ENCODE measurements around the gene EME2. TPM values are rescaled to one million over a fixed set of nuclear protein-coding genes. Genes with fewer than 3 reads are reported as not detected.

EME2 gene
- total RNA-seq, 1 donor from 2014 or later: 5.2 TPM

DNA sequence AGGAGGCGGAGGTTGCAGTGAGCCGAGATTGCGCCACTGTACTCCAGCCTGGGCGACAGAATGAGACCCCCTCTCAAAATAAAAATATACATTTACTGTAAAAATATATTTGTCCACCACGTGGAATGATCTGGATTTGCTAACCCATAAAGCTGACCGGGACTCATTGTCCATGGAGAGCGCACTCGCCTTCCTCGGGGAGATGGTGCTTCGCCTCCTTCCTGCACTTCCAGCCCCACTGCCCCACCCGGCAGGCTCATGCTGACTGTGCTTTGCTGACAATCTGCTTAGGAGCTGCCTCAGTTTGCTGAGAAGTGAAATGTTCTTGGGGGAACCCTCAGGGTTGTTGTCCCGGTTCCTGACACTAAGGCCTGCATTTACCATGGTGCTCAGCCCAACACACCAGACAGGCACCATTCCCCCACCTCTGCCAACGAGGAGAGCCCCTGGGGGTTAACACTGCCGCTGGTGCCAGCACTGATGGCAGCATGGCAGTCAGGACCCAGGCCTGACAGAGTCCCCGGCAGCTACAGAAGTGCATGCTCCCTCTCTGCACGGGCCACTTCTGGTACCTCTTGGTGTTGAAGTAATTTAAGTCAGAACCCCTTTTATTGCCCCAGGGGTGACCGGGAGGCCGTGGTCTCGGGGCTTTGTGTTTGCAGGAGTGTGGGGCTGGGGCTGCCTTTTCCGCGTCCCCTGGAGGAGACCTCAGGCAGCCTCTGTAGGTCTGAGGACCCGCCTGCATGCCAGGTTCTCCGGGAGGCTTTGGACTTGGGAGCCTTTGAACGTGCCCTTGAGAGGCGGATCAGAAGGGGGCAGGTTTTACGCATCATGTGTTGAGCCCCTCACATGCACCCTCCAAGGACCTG, 12.6 kb downstream of the EME2 start:
- peaks cover 18 to 38% (median 32%) of the 10 kb centered on the region in 3 donors for H3K36me3 ChIP-seq (ENCODE audit: control insufficient read depth in 3 of 3, insufficient read depth in 3 of 3, low read length in 3 of 3)
- H3K9ac ChIP-seq (ENCODE audit: low read depth in 1 of 3, low read length in 3 of 3): peak overlapping the region in 1 of 3 donors; percentile 33
- no peaks in the 10 kb centered on the region for H3K9me3 ChIP-seq (ENCODE audit: control insufficient read depth in 3 of 3, low read length in 3 of 3)
- H3K27me3 ChIP-seq (ENCODE audit: control insufficient read depth in 3 of 3, insufficient read depth in 3 of 3, low read length in 3 of 3): no peaks in the 10 kb centered on the region
- no peak overlapping the region for H3K27ac ChIP-seq (ENCODE audit: low read depth, low read length)
- H3K4me3 ChIP-seq (ENCODE audit: low read length in 3 of 3): no peak overlapping the region
- peaks cover 28 to 44% (median 34%) of the 10 kb centered on the region in 3 donors for H3K4me1 ChIP-seq (ENCODE audit: control insufficient read depth in 3 of 3, insufficient read depth in 3 of 3, low read length in 3 of 3)

DNA sequence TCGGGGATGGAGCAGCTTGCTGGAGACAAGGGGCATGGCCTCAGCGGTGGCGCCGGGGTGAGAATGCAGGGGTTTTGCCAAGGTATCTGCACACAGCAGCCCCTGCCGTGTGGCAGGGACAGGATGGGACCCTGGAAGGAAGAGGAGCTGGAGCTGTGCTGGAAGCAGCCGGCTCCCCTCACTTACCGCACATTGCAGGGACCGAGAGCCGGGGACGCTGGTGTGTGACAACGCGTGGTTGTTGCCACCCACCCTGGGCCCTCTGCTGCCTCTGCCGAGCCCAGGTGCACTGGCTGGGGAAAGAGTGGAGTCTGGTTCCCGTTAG, 13.2 kb downstream of the EME2 start:
- no peak overlapping the region for H3K4me3 ChIP-seq (ENCODE audit: low read length in 3 of 3)
- H3K36me3 ChIP-seq (ENCODE audit: control insufficient read depth in 3 of 3, insufficient read depth in 3 of 3, low read length in 3 of 3): peaks cover 20 to 37% (median 27%) of the 10 kb centered on the region in 3 donors

DNA sequence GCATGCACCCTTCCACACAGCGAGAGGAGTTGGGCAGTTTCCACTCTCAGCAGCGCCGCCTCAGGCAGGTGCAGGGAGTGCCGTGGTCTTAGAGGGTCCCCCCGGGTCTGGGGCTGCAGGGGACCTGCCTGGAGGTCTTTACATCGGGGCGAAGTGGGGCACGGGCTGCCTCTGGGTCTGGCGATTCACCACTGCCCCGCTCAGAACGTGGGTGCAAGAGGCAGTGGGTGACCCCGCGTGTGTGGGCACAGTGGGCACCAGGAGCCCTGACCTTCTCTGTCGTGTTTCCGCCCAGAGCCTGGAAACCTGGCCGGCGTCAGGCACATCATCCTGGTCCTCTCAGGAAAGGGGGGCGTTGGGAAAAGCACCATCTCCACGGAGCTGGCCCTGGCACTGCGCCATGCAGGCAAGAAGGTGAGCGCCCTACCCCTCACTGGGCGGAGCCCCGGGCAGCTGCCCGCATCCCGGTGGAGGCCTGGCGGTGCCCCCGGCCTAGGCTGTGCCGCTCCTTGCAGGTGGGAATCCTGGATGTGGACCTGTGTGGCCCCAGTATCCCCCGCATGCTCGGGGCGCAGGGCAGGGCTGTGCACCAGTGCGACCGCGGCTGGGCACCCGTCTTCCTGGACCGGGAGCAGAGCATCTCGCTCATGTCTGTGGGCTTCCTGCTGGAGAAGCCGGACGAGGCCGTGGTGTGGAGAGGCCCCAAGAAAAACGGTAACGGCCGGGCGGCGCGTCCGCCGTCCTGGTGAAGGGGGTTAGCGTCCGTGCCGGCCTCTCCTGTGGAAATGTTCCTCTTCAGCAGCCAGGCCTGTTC, 13.8 kb downstream of the EME2 start:
- peaks cover 18 to 32% (median 21%) of the 10 kb centered on the region in 3 donors for H3K4me1 ChIP-seq (ENCODE audit: control insufficient read depth in 3 of 3, insufficient read depth in 3 of 3, low read length in 3 of 3)
- H3K27me3 ChIP-seq (ENCODE audit: control insufficient read depth in 3 of 3, insufficient read depth in 3 of 3, low read length in 3 of 3): no peaks in the 10 kb centered on the region
- H3K9ac ChIP-seq (ENCODE audit: low read depth in 1 of 3, low read length in 3 of 3): no peak overlapping the region
- no peak overlapping the region for H3K4me3 ChIP-seq (ENCODE audit: low read length in 3 of 3)
- H3K27ac ChIP-seq (ENCODE audit: low read depth, low read length): no peak overlapping the region
- H3K36me3 ChIP-seq (ENCODE audit: control insufficient read depth in 3 of 3, insufficient read depth in 3 of 3, low read length in 3 of 3): peaks cover 20 to 34% (median 23%) of the 10 kb centered on the region in 3 donors
- H3K9me3 ChIP-seq (ENCODE audit: control insufficient read depth in 3 of 3, low read length in 3 of 3): no peaks in the 10 kb centered on the region

More for the DNA sequence above, 13.2 kb downstream of the EME2 start:
- no peaks in the 10 kb centered on the region for H3K9me3 ChIP-seq (ENCODE audit: control insufficient read depth in 3 of 3, low read length in 3 of 3)
- no peaks in the 10 kb centered on the region for H3K27me3 ChIP-seq (ENCODE audit: control insufficient read depth in 3 of 3, insufficient read depth in 3 of 3, low read length in 3 of 3)
- no peak overlapping the region for H3K9ac ChIP-seq (ENCODE audit: low read depth in 1 of 3, low read length in 3 of 3)
- H3K27ac ChIP-seq (ENCODE audit: low read depth, low read length): no peak overlapping the region
- peaks cover 24 to 38% (median 28%) of the 10 kb centered on the region in 3 donors for H3K4me1 ChIP-seq (ENCODE audit: control insufficient read depth in 3 of 3, insufficient read depth in 3 of 3, low read length in 3 of 3)

DNA sequence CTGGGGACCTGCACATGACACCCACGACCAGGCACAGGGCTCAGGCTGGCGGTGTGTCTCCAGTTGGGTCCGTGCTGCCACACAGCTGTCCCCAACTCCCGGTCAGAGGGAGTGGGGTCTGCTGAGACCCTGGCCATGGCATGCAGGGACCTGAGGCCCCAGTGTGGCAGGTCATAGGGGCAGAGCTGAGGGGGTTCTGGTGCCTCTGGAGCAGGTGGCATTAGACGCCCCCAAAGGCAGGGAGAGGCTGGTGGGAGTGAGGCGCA, 14.4 kb downstream of the EME2 start:
- peaks cover 20 to 34% (median 23%) of the 10 kb centered on the region in 3 donors for H3K36me3 ChIP-seq (ENCODE audit: control insufficient read depth in 3 of 3, insufficient read depth in 3 of 3, low read length in 3 of 3)

DNA sequence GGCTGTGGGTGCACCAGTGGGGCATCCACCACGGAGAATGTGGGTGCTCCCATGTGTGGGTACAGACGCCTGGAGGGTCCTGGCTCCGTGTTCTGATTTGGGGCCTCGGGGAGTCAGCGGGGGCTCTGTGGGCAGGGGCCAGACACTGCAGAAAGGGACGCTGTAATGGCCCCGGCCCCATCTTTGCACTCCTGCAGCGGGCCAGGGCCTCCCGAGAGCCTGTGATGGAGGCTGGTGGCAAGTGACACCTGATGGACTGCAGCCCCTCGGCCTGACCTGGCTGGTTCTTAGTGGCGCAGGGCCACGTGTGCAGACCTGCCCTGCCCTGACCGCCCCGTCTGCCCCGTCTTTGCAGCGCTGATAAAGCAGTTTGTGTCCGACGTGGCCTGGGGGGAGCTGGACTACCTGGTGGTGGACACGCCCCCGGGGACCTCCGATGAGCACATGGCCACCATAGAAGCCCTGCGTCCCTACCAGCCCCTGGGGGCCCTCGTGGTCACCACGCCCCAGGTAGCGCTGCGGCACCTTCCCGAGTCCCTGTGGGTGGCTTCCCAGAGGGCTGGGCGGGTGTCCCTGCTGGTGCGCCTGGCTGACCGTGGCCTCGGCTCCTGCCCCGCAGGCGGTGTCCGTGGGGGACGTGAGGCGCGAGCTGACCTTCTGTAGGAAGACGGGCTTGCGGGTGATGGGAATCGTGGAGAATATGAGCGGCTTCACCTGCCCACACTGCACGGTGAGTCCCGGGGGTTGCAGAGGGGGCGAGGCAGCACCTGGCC, 14.9 kb downstream of the EME2 start:
- H3K9ac ChIP-seq (ENCODE audit: low read depth in 1 of 3, low read length in 3 of 3): no peak overlapping the region
- H3K4me3 ChIP-seq (ENCODE audit: low read length in 3 of 3): no peak overlapping the region
- peaks cover 13 to 27% (median 18%) of the 10 kb centered on the region in 3 donors for H3K4me1 ChIP-seq (ENCODE audit: control insufficient read depth in 3 of 3, insufficient read depth in 3 of 3, low read length in 3 of 3)
- no peaks in the 10 kb centered on the region for H3K27me3 ChIP-seq (ENCODE audit: control insufficient read depth in 3 of 3, insufficient read depth in 3 of 3, low read length in 3 of 3)
- H3K9me3 ChIP-seq (ENCODE audit: control insufficient read depth in 3 of 3, low read length in 3 of 3): no peaks in the 10 kb centered on the region
- peaks cover 20 to 35% (median 23%) of the 10 kb centered on the region in 3 donors for H3K36me3 ChIP-seq (ENCODE audit: control insufficient read depth in 3 of 3, insufficient read depth in 3 of 3, low read length in 3 of 3)
- H3K27ac ChIP-seq (ENCODE audit: low read depth, low read length): no peak overlapping the region

More for the DNA sequence above, 14.4 kb downstream of the EME2 start:
- Histone ChIP-seq H3K27ac (ENCODE audit: low read depth, low read length) (no peak overlapping the region), H3K9me3 (ENCODE audit: control insufficient read depth in 3 of 3, low read length in 3 of 3) (no peaks in the 10 kb centered on the region), H3K9ac (ENCODE audit: low read depth in 1 of 3, low read length in 3 of 3) (no peak overlapping the region), H3K4me1 (ENCODE audit: control insufficient read depth in 3 of 3, insufficient read depth in 3 of 3, low read length in 3 of 3) (peaks cover 13 to 27% (median 18%) of the 10 kb centered on the region in 3 donors), H3K4me3 (ENCODE audit: low read length in 3 of 3) (no peak overlapping the region), H3K27me3 (ENCODE audit: control insufficient read depth in 3 of 3, insufficient read depth in 3 of 3, low read length in 3 of 3) (no peaks in the 10 kb centered on the region)

DNA sequence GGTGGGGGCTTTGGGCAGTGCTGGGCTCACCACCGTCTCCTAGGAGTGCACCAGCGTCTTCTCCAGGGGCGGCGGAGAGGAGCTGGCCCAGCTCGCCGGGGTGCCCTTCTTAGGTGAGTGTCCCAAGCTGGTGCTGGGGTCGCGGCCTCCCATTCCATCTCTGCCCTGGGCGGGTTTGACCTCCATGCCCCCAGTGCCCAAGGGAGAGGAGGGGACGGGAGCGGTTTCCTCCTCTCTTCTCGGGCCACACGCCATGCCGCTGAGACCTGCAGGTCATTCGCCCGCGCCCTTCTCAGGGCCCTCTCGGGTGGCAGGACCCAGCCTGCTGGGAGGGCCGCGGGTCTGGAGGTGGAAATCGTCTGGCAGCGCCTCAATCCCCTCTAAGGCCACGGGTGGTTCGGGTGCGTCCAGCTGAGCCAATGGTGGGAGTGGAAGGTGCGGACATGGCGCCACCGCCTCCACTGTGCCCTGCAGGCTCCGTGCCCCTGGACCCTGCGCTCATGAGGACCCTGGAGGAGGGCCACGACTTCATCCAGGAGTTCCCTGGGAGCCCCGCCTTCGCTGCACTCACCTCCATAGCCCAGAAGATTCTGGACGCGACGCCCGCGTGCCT, 15.6 kb downstream of the EME2 start:
- Histone ChIP-seq H3K27ac (ENCODE audit: low read depth, low read length) (no peak overlapping the region), H3K36me3 (ENCODE audit: control insufficient read depth in 3 of 3, insufficient read depth in 3 of 3, low read length in 3 of 3) (peaks cover 20 to 36% (median 23%) of the 10 kb centered on the region in 3 donors), H3K27me3 (ENCODE audit: control insufficient read depth in 3 of 3, insufficient read depth in 3 of 3, low read length in 3 of 3) (no peaks in the 10 kb centered on the region)

DNA sequence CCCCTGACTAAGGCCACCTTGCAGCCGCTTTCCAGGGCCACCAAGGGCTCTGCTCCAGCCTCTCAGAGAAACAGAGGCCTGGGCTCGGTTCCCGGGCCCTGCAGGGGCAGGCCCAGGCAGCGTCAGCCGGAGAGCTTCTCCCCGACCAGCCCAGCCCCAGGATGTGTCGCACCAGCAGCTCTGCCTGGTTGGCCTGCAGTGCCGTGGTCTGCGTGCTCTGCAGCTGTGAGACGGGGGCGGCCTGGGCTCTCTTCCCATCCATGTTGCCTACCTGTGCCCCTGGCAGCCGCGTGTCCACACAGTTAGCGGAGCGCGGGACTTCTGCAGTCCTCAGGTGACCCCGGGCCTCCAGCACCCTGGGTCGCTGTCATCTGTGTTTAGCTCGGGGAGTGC, 16.1 kb downstream of the EME2 start:
- Histone ChIP-seq H3K9me3 (ENCODE audit: control insufficient read depth in 3 of 3, low read length in 3 of 3) (no peaks in the 10 kb centered on the region), H3K36me3 (ENCODE audit: control insufficient read depth in 3 of 3, insufficient read depth in 3 of 3, low read length in 3 of 3) (peaks cover 20 to 36% (median 23%) of the 10 kb centered on the region in 3 donors), H3K9ac (ENCODE audit: low read depth in 1 of 3, low read length in 3 of 3) (no peak overlapping the region), H3K4me1 (ENCODE audit: control insufficient read depth in 3 of 3, insufficient read depth in 3 of 3, low read length in 3 of 3) (peaks cover 13 to 22% (median 14%) of the 10 kb centered on the region in 3 donors), H3K27me3 (ENCODE audit: control insufficient read depth in 3 of 3, insufficient read depth in 3 of 3, low read length in 3 of 3) (no peaks in the 10 kb centered on the region), H3K4me3 (ENCODE audit: low read length in 3 of 3) (no peak overlapping the region), H3K27ac (ENCODE audit: low read depth, low read length) (no peak overlapping the region)

More for the DNA sequence above, 15.6 kb downstream of the EME2 start:
- H3K9ac ChIP-seq (ENCODE audit: low read depth in 1 of 3, low read length in 3 of 3): no peak overlapping the region
- peaks cover 13 to 27% (median 18%) of the 10 kb centered on the region in 3 donors for H3K4me1 ChIP-seq (ENCODE audit: control insufficient read depth in 3 of 3, insufficient read depth in 3 of 3, low read length in 3 of 3)
- no peak overlapping the region for H3K4me3 ChIP-seq (ENCODE audit: low read length in 3 of 3)
- no peaks in the 10 kb centered on the region for H3K9me3 ChIP-seq (ENCODE audit: control insufficient read depth in 3 of 3, low read length in 3 of 3)

DNA sequence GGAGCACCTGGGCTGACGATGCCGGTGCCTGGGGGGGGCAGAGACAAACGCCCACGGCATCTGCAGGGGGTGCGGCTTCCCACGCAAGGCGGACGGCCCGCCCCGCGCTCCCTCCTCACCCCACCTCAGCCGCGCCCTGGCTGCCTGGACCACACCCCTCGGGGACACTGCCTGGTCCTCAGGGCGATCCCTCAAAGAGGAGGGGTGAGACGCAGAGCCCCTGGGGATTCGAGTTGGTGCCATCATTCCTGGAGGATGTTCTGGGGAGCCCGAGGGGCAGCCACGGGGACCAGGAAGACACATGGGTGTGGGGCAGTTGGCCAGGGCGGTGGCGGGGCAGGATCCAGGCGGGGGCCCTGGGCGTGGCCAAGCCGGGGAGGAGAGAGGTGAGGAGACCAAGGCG, 17.0 kb downstream of the EME2 start:
- no peaks in the 10 kb centered on the region for H3K27me3 ChIP-seq (ENCODE audit: control insufficient read depth in 3 of 3, insufficient read depth in 3 of 3, low read length in 3 of 3)
- H3K4me1 ChIP-seq (ENCODE audit: control insufficient read depth in 3 of 3, insufficient read depth in 3 of 3, low read length in 3 of 3): peaks cover 8 to 14% (median 8%) of the 10 kb centered on the region in 3 donors
- no peak overlapping the region for H3K4me3 ChIP-seq (ENCODE audit: low read length in 3 of 3)
- H3K9ac ChIP-seq (ENCODE audit: low read depth in 1 of 3, low read length in 3 of 3): no peak overlapping the region
- peaks cover 20 to 36% (median 23%) of the 10 kb centered on the region in 3 donors for H3K36me3 ChIP-seq (ENCODE audit: control insufficient read depth in 3 of 3, insufficient read depth in 3 of 3, low read length in 3 of 3)
- H3K9me3 ChIP-seq (ENCODE audit: control insufficient read depth in 3 of 3, low read length in 3 of 3): no peaks in the 10 kb centered on the region
- no peak overlapping the region for H3K27ac ChIP-seq (ENCODE audit: low read depth, low read length)

DNA sequence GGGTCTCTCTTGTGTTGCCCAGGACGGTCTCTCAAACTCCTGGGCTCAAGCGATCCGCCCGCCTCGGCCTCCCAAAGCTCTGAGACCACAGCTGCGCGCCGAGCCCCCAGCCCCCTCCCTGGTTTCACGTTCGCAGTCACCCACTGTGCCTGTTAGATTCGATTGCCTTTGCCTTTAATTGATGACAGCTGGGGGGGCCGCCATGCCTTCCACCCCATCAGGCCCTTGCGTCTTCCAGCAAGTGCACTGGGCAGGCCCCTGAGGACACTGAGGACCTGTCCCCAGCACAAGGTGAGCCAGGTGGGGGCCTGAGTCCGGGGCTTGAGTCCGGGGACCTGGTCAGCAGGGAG, 17.6 kb downstream of the EME2 start:
- H3K36me3 ChIP-seq (ENCODE audit: control insufficient read depth in 3 of 3, insufficient read depth in 3 of 3, low read length in 3 of 3): peaks cover 17 to 33% (median 23%) of the 10 kb centered on the region in 3 donors
- H3K4me3 ChIP-seq (ENCODE audit: low read length in 3 of 3): no peak overlapping the region
- H3K9ac ChIP-seq (ENCODE audit: low read depth in 1 of 3, low read length in 3 of 3): no peak overlapping the region
- H3K27ac ChIP-seq (ENCODE audit: low read depth, low read length): no peak overlapping the region
- H3K27me3 ChIP-seq (ENCODE audit: control insufficient read depth in 3 of 3, insufficient read depth in 3 of 3, low read length in 3 of 3): no peaks in the 10 kb centered on the region
- peaks cover 4 to 10% (median 4%) of the 10 kb centered on the region in 3 donors for H3K4me1 ChIP-seq (ENCODE audit: control insufficient read depth in 3 of 3, insufficient read depth in 3 of 3, low read length in 3 of 3)
- H3K9me3 ChIP-seq (ENCODE audit: control insufficient read depth in 3 of 3, low read length in 3 of 3): no peaks in the 10 kb centered on the region

Measured in skeletal muscle tissue (tissue), 4 donors.